ENCODE results near the gene PBX2.

The PBX2 gene

GRCh38 chr6:32181915-32182529, 8.0 kb downstream of the PBX2 start:
- H4K20me1 ChIP-seq (ENCODE audit: insufficient read depth, low read length), result no peaks in the 10 kb centered on the region
- H3K79me2 ChIP-seq (ENCODE audit: low read length), result peaks cover 8% of the 10 kb centered on the region
- H3F3A ChIP-seq (ENCODE audit: insufficient read depth, low read length), result peaks cover 10% of the 10 kb centered on the region
- H3K36me3 ChIP-seq (replicated peaks; ENCODE audit: insufficient read depth, low read length), result no peaks in the 10 kb centered on the region
- H3K4me1 ChIP-seq (ENCODE audit: low read length), result peaks cover 7% of the 10 kb centered on the region
- H3K9me3 ChIP-seq (replicated peaks; ENCODE audit: insufficient read depth, low read length), result no peaks in the 10 kb centered on the region
- DNase-seq, result no peak
- H3K4me3 ChIP-seq (ENCODE audit: low read length), result no peak overlapping the region
- no peak overlapping the region for H3K9ac ChIP-seq (ENCODE audit: low read length)
- TF ChIP-seq EZH2 (optimal IDR thresholded peaks at IDR 0.05; ENCODE audit: low read depth, low read length), result no peak
- no peak for TF ChIP-seq EZH2phosphoT487 (IDR thresholded peaks at IDR 0.05; ENCODE audit: low read length)
- TF ChIP-seq CTCF (IDR thresholded peaks at IDR 0.05; ENCODE audit: low read length), result no peak
- H3K9me2 ChIP-seq (replicated peaks; ENCODE audit: insufficient read depth, low read length), result no peaks in the 10 kb centered on the region
- no peak overlapping the region for H2AFZ ChIP-seq (ENCODE audit: low read length)
- no peak overlapping the region for H3K4me2 ChIP-seq (ENCODE audit: low read depth, low read length)
- H3K27me3 ChIP-seq (replicated peaks; ENCODE audit: insufficient read depth, low read length), result no peaks in the 10 kb centered on the region
- H3K27ac ChIP-seq (ENCODE audit: low read length), result no peak overlapping the region

GRCh38 chr6:32181148-32181702, 8.8 kb downstream of the PBX2 start:
- TF ChIP-seq CTCF (IDR thresholded peaks at IDR 0.05; ENCODE audit: low read length) (no peak), EZH2 (optimal IDR thresholded peaks at IDR 0.05; ENCODE audit: low read depth, low read length) (no peak), EZH2phosphoT487 (IDR thresholded peaks at IDR 0.05; ENCODE audit: low read length) (no peak)
- Histone ChIP-seq H3K36me3 (replicated peaks; ENCODE audit: insufficient read depth, low read length) (no peaks in the 10 kb centered on the region), H4K20me1 (ENCODE audit: insufficient read depth, low read length) (no peaks in the 10 kb centered on the region), H3K79me2 (ENCODE audit: low read length) (peaks cover 8% of the 10 kb centered on the region), H3K27ac (ENCODE audit: low read length) (no peak overlapping the region), H3K9me2 (replicated peaks; ENCODE audit: insufficient read depth, low read length) (no peaks in the 10 kb centered on the region), H3F3A (ENCODE audit: insufficient read depth, low read length) (peaks cover 18% of the 10 kb centered on the region), H3K4me1 (ENCODE audit: low read length) (peaks cover 15% of the 10 kb centered on the region), H3K4me2 (ENCODE audit: low read depth, low read length) (no peak overlapping the region), H3K4me3 (ENCODE audit: low read length) (no peak overlapping the region), H3K9ac (ENCODE audit: low read length) (no peak overlapping the region), H3K27me3 (replicated peaks; ENCODE audit: insufficient read depth, low read length) (no peaks in the 10 kb centered on the region), H3K9me3 (replicated peaks; ENCODE audit: insufficient read depth, low read length) (no peaks in the 10 kb centered on the region), H2AFZ (ENCODE audit: low read length) (no peak overlapping the region)
- no peak for DNase-seq

GRCh38 chr6:32179766-32180405, 10.1 kb downstream of the PBX2 start:
- no peak overlapping the region for H3K27ac ChIP-seq (ENCODE audit: low read length)
- H3K4me2 ChIP-seq (ENCODE audit: low read depth, low read length), result no peak overlapping the region
- no peak overlapping the region for H2AFZ ChIP-seq (ENCODE audit: low read length)
- peaks cover 15% of the 10 kb centered on the region for H3K79me2 ChIP-seq (ENCODE audit: low read length)
- H3K27me3 ChIP-seq (replicated peaks; ENCODE audit: insufficient read depth, low read length), result no peaks in the 10 kb centered on the region
- peaks cover 19% of the 10 kb centered on the region for H3F3A ChIP-seq (ENCODE audit: insufficient read depth, low read length)
- H3K9ac ChIP-seq (ENCODE audit: low read length), result no peak overlapping the region
- H3K4me3 ChIP-seq (ENCODE audit: low read length), result no peak overlapping the region
- no peak for DNase-seq
- TF ChIP-seq EZH2phosphoT487 (IDR thresholded peaks at IDR 0.05; ENCODE audit: low read length) (no peak), EZH2 (optimal IDR thresholded peaks at IDR 0.05; ENCODE audit: low read depth, low read length) (no peak), CTCF (IDR thresholded peaks at IDR 0.05; ENCODE audit: low read length) (no peak)
- no peaks in the 10 kb centered on the region for H3K9me2 ChIP-seq (replicated peaks; ENCODE audit: insufficient read depth, low read length)
- no peaks in the 10 kb centered on the region for H4K20me1 ChIP-seq (ENCODE audit: insufficient read depth, low read length)
- H3K9me3 ChIP-seq (replicated peaks; ENCODE audit: insufficient read depth, low read length), result no peaks in the 10 kb centered on the region
- no peaks in the 10 kb centered on the region for H3K36me3 ChIP-seq (replicated peaks; ENCODE audit: insufficient read depth, low read length)
- peaks cover 21% of the 10 kb centered on the region for H3K4me1 ChIP-seq (ENCODE audit: low read length)

All from MM.1S (cell line).